MG63 (cell line): Measurements from ENCODE around the gene WBP1. TPM values are rescaled to one million over a fixed set of nuclear protein-coding genes. Genes with fewer than 3 reads are reported as not detected.

Experiments
- DNase-seq: peaks from one replicate; pipeline ENCODE4 v3.0.0-alpha.2; 2020
- H3K27me3 ChIP-seq: fragments of 250-450 bp; sonication (Bioruptor Pico); 2 replicates; pipeline ENCODE4 v1.5.1; 2020; ENCODE audit warnings: mild to moderate bottlenecking, moderate library complexity
- H3K36me3 ChIP-seq: fragments of 250-450 bp; sonication (Bioruptor Pico); 2 replicates; pipeline ENCODE4 v1.5.1; 2020; ENCODE audit warnings: mild to moderate bottlenecking, moderate library complexity
- H3K4me3 ChIP-seq: fragments of 250-450 bp; sonication (Bioruptor Pico); 2 replicates; pipeline ENCODE4 v1.5.1; 2020; ENCODE audit warnings: mild to moderate bottlenecking, moderate library complexity
- H3K9me3 ChIP-seq: fragments of 250-450 bp; sonication (Bioruptor Pico); 2 replicates; pipeline ENCODE4 v1.5.1; 2020; ENCODE audit warnings: mild to moderate bottlenecking, moderate library complexity
- total RNA-seq: library from RNA; depleted of rRNA; stranded (reverse); fragments of >200 nt; shearing (Covaris generic); gene quantifications from 2 replicates; pipeline ENCODE4 v1.2.3, GENCODE V29; 2014; ENCODE audit warnings: low replicate concordance; rRNA removed

Gene WBP1
- total RNA-seq, 1 experiment from 2014 or later: 15.4 TPM

DNA sequence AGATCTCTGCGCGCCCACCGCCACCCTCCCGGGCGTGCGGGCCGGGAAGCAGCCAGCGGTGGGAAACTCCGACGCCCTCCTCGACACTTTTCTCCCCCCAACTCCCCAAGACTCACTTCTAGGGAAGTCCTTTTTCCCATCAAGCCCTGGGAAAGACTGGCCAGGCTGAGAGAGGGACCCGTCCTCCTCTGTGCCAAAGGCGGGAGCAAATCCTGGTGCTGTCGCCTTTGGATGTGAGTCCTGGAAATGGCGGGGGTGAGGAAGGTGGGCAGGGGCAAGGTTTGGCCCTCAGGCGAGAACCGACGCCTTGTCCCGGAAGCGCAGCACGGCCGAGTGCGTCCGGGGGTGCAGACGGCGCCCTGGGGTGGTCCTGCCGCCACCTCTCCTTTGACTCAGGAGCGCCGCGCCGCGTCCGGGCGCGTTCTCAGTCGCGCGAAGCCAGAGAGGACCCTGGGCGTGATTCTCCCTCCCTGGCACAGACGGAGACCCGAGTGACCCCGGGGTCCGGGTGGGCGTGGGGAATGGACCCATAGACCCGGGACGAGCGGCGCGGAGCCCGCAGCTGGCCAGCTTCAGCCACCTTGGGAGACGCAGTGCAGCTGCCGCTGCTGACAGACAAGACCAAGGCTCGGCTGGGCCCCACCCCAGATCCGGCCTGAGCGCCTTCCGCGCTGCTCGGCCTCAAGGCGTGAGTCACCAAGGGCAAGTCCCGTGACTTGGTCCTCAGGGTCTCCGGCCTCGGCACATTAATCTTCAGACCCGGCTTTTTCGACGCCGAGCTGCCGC, 44.7 kb downstream of the WBP1 start:
- no peaks in the 10 kb centered on the region for H3K27me3 ChIP-seq
- peak; percentile 89 for DNase-seq
- peaks cover 28% of the 10 kb centered on the region for H3K36me3 ChIP-seq
- peak overlapping the region; percentile 53 for H3K4me3 ChIP-seq
- H3K9me3 ChIP-seq: no peaks in the 10 kb centered on the region

DNA sequence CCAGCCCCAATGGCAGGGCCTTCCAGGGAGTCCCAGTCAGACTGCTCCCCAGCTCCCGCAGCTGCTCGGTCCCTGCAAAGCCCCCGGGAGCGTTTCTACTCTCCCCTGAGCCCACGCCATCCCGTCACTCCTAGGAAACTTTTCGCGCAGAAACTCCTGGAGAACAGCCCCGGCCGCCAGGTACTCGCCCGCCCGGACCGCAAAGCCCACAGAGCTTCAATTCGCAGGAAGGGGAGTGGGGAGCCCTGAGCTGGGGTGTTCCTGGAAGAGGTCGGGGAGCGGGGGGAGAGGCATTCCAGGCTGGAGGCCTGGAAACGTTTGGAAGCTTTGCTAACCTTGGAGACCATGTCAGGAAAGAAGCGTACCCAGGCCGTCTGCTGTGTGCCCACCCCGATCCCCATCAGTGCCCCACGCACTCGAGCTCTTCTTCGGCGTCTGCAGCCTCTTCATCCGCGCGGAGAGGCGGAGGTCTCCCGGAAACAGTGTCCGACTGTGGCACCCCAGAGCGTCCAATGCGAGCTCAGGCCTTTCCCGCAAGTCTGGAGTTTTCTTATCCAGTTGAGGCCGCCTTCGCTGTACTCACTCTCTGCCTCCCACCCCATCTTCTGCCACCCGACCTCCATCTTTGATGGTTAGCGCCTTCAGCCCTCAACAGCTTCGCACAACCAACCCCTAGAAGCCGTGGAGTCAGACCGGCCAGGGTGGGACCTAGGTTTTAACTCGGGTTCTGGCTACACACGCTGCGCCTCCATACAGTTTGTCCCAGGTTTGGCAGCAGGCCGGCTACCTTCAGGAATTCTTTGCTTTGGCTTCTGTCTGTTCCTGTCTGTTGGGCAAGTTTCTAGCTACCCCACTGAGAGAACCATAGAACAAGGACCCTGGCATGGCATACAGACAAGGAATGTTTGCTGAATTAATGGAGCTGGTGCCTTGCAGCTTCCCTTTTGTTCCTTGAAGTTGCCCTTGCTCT, 45.6 kb downstream of the WBP1 start:
- Histone ChIP-seq H3K4me3 (peak overlapping the region; percentile 53), H3K36me3 (peaks cover 28% of the 10 kb centered on the region), H3K27me3 (no peaks in the 10 kb centered on the region), H3K9me3 (no peaks in the 10 kb centered on the region)
- no peak for DNase-seq

DNA sequence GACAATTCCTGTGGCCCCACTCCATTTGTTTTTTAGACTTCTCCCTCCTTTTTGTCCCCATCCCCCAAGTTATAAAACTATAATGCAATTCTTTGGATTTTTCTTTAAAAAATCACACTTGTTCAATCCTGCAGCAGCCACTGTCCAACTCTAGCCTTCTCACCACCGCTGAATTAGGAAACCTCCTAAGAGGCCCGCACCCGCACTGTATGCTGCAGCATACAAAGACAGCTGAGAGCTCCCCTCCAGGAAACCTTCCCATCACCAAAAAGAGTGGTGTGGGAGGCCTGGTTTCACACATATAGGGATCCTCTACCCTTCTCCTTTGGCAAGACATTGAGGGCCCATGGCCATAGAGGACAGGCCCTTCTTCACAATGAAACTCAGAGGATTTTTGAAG, 46.4 kb downstream of the WBP1 start:
- Histone ChIP-seq H3K36me3 (peaks cover 28% of the 10 kb centered on the region), H3K4me3 (no peak overlapping the region), H3K27me3 (no peaks in the 10 kb centered on the region), H3K9me3 (no peaks in the 10 kb centered on the region)
- no peak for DNase-seq

DNA sequence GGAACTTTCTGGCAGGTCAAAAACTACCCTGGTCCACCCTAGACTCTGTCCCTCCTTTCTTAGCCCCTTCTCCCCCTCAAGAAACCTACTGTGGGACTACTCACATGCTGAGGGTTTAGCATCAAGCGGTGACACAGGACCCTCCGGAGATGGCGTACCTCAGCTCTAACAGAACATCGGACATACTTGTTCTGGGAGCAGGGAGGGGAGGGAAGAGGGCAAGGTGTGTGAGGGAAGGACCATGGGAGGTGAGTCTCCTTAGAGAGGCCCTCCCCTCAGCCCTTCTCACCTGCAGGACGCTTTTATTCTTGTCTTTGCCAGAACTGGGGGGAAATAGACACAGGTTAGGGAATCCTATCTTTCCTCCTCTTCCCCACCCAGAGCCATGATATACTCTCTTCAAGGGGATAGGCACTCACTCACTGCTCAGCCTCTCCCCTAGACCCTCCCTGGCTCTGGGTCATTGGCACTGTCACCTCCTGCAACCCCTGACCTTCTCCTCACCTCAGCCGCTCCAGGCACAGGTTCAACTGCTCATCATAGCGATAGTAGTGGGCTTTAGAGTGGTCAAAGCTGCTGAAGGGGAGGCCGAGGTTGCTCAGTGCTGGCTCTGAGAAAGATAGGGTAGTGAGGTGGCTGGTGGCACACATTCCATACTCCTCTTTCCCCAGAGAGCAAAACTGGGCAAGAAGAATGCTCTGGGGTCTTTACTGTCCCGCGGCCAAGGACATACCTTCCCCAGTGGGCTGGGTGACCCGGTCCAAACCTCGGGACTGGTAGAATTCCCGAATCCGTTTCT, 47.4 kb downstream of the WBP1 start:
- peaks cover 28% of the 10 kb centered on the region for H3K36me3 ChIP-seq
- H3K9me3 ChIP-seq: no peaks in the 10 kb centered on the region
- no peak for DNase-seq
- H3K4me3 ChIP-seq: peak overlapping the region; percentile 99; the same call in 1 of the 2 replicates
- H3K27me3 ChIP-seq: no peaks in the 10 kb centered on the region

DNA sequence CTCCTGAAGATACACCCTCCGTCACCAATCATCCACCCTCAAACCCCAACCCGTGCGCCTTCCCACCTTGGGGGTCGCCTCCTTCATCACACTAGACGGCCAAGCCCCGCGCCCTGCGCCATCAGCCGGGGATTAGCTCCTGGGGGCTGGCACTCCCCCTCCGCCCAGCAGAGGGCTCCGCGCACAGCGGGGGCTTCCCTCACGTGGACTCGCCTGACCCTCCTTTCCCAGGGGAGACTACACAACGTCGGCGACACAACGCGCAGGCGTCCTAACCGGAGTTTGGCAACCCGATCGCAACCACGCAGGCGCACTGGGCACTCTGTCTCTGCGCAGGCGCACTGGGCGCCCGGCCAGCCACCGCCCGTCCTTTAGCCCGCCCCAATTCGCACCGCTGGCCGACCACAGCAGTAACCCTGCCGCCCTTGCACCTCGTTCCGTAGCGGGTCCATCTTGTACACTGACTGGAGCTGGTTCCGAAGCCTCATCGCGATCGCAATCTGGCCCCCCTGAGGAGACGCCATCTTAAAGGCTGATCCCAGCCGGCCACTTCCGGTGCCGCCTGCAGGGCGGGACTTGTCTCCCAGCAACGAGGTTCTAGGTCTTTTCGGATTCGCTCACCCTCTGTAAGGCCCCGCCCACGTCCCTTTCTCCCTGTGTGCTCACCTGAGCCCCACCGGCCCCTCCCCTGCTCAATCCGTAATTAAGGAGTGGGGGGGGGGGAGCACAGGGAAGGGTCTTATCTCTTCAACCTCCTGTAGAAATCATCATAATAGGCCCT, 49.1 kb downstream of the WBP1 start, which contains the start of gene PCGF1:
PCGF1 (minus strand) TSS at position 551 of the 781 bp plus-strand sequence; CDS start at position 524, 27 bp downstream.
- Histone ChIP-seq H3K27me3 (no peaks in the 10 kb centered on the region), H3K9me3 (no peaks in the 10 kb centered on the region), H3K36me3 (peaks cover 28% of the 10 kb centered on the region), H3K4me3 (peak within 1 kb of the TSS; percentile 99)
- DNase-seq: peak; percentile 98

DNA sequence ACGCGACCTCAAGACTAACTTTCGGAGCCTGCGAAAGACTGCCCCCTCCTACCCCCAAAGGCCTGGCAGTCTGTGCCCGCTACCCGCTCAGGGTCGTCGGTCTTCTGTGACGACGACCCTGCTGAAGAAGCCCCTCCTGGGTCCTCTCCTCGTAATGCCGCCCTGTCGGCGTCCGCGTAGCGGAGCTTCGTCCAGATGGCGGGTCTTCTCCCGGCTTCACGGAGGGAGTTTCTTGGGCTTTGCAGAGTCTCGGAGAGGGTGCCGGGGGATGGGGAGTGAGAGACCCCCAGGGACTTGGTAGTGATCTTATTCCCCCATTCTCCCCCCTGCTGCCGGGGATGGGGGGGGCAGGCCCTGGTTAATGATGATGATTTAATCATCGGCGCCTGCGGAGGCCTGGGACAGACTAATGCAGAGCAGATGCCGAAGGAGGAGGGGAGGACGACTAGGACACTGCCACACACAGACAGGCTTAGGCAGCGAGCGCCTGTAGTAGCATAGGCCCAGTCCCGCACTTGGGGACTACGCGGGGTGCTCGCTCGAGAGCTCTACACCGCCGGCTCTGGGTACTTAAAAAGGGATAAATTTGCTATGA, 49.8 kb downstream of the WBP1 start:
- no peaks in the 10 kb centered on the region for H3K9me3 ChIP-seq
- H3K27me3 ChIP-seq: no peaks in the 10 kb centered on the region
- DNase-seq: peak; percentile 39
- peaks cover 28% of the 10 kb centered on the region for H3K36me3 ChIP-seq
- H3K4me3 ChIP-seq: peak overlapping the region; percentile 99

DNA sequence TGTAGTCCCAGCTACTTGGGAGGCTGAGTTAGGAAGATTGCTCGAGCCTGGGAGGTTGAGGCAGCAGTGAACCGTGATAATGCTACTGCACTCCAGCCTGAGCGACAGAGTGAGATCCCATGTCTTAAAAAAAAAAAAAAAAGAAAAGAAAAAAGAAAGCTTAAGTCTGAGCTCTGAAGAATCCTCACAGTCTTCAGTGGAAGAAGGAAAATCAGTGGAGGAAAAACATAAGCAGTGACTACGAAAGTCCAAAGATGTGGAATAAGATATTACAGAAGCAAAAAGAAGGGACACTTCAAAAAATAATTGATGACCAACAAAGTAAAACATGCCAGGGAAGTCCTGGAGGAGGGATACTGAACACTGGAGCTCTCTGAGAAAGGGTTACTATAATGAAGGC, 52.0 kb downstream of the WBP1 start:
- H3K27me3 ChIP-seq: no peaks in the 10 kb centered on the region
- H3K9me3 ChIP-seq: no peaks in the 10 kb centered on the region
- peaks cover 18% of the 10 kb centered on the region for H3K36me3 ChIP-seq
- no peak overlapping the region for H3K4me3 ChIP-seq
- DNase-seq: no peak

Other genes with a start within 250 kb of the WBP1 start
- gene SLC4A5, start 115.0 kb upstream of the WBP1 start, total RNA-seq: under 0.01 TPM in 1 of 2 replicates, not detected in the other
- 99.3 and 150 TPM in 2 replicates for gene DCTN1, start 78.1 kb upstream of the WBP1 start, total RNA-seq
- not detected in 2 replicates for gene C2orf81, start 36.8 kb upstream of the WBP1 start, total RNA-seq
- gene WDR54, start 36.7 kb upstream of the WBP1 start, total RNA-seq: 25.3 and 26.9 TPM in 2 replicates
- gene RTKN, start 16.5 kb upstream of the WBP1 start, total RNA-seq: 8.8 and 12.7 TPM in 2 replicates
- 14.0 and 60.4 TPM in 2 replicates for gene INO80B, start 3.4 kb upstream of the WBP1 start, total RNA-seq
- gene MOGS, start 6.9 kb downstream of the WBP1 start, total RNA-seq: 23.0 and 51.6 TPM in 2 replicates
- 33.7 and 48.9 TPM in 2 replicates for gene MRPL53, start 14.2 kb downstream of the WBP1 start, total RNA-seq
- 6.8 and 10.8 TPM in 2 replicates for gene CCDC142, start 24.6 kb downstream of the WBP1 start, total RNA-seq
- 8.6 and 16.3 TPM in 2 replicates for gene TTC31, start 24.6 kb downstream of the WBP1 start, total RNA-seq
- gene LBX2, start 41.2 kb downstream of the WBP1 start, total RNA-seq: 0.95 and 1.2 TPM in 2 replicates
- 23.9 and 24.4 TPM in 2 replicates for gene PCGF1, start 49.3 kb downstream of the WBP1 start, total RNA-seq
- 0.07 and 1.2 TPM in 2 replicates for gene TLX2, start 56.0 kb downstream of the WBP1 start, total RNA-seq
- gene DQX1, start 67.8 kb downstream of the WBP1 start, total RNA-seq: not detected in 2 replicates
- 70.0 and 143 TPM in 2 replicates for gene AUP1, start 71.3 kb downstream of the WBP1 start, total RNA-seq
- gene HTRA2, start 71.5 kb downstream of the WBP1 start, total RNA-seq: 49.9 and 53.9 TPM in 2 replicates
- gene LOXL3, start 95.5 kb downstream of the WBP1 start, total RNA-seq: 17.8 and 22.9 TPM in 2 replicates
- 10.9 and 21.9 TPM in 2 replicates for gene DOK1, start 96.3 kb downstream of the WBP1 start, total RNA-seq
- gene M1AP, start 189.9 kb downstream of the WBP1 start, total RNA-seq: not detected in 2 replicates
- gene SEMA4F, start 195.8 kb downstream of the WBP1 start, total RNA-seq: 1.8 and 1.9 TPM in 2 replicates